IMR-90 (cell line): Measurements from ENCODE around the gene TENT4B. TPM values are rescaled to one million over a fixed set of nuclear protein-coding genes. Genes with fewer than 3 reads are reported as not detected.

Experiments used
- ATAC-seq: fragments of 200-7000 bp; cut with Tn5 transposase; 2 replicates; pipeline ENCODE4 v1.9.1; 2020; ENCODE audit warnings: low read depth, mild to moderate bottlenecking, moderate library complexity
- BruUV-seq: library from RNA; stranded (reverse); fragments of 400-500 nt; replicated peaks from 2 replicates; lab custom pipeline; 2021; lab: Mats Ljungman, UMichigan
- CTCF ChIA-PET: fragments of 300-600 bp; formaldehyde crosslinking; extraction: SDS; loops from one replicate; lab custom pipeline; 2021; ENCODE audit warnings: antibody characterized with exemption; lab: Yijun Ruan, JAX
- POLR2A ChIA-PET: fragments of 300-600 bp; sonication (Branson Sonifier 250); formaldehyde crosslinking; loops from one replicate; lab custom pipeline; 2022; ENCODE audit warnings: antibody characterized with exemption; ENCODE audit not compliant: unreplicated experiment; lab: Charles Lee
- DNase-seq: peaks from one replicate; pipeline ENCODE4 v3.0.0; 2013
- H2AFZ ChIP-seq: replicated peaks from 2 replicates; pipeline ENCODE3; 2013; ENCODE audit warnings: low read length, mild to moderate bottlenecking; ENCODE audit not compliant: poor library complexity
- H2AK5ac ChIP-seq: 2 replicates; pipeline ENCODE4 v1.6.1; 2013; ENCODE audit warnings: low read depth, low read length, inconsistent platforms
- H2AK9ac ChIP-seq: replicated peaks from 2 replicates; pipeline ENCODE3; 2013; ENCODE audit warnings: mild to moderate bottlenecking, low read depth, low read length, moderate library complexity; ENCODE audit not compliant: poor library complexity
- H2BK120ac ChIP-seq: 2 replicates; pipeline ENCODE4 v1.6.1; 2013; ENCODE audit warnings: low read depth, low read length, inconsistent platforms
- H2BK15ac ChIP-seq: 3 replicates; pipeline ENCODE4 v1.6.1; 2013; ENCODE audit warnings: low read depth, low read length, inconsistent platforms
- H2BK20ac ChIP-seq: 2 replicates; pipeline ENCODE4 v1.6.1; 2013; ENCODE audit warnings: low read depth, mild to moderate bottlenecking, inconsistent platforms, low read length, moderate library complexity
- H2BK5ac ChIP-seq: 2 replicates; pipeline ENCODE4 v1.6.1; 2013; ENCODE audit warnings: mild to moderate bottlenecking, low read depth, low read length, inconsistent platforms; ENCODE audit not compliant: poor library complexity, severe bottlenecking
- H3K14ac ChIP-seq: replicated peaks from 2 replicates; pipeline ENCODE4 v1.6.1; 2013; ENCODE audit warnings: low read depth, low read length, inconsistent platforms
- H3K18ac ChIP-seq: 2 replicates; pipeline ENCODE4 v1.6.1; 2013; ENCODE audit warnings: low read depth, low read length, control low read depth
- H3K23ac ChIP-seq: 2 replicates; pipeline ENCODE4 v1.6.1; 2013; ENCODE audit warnings: low read depth, low read length, inconsistent platforms
- H3K27ac ChIP-seq: 2 replicates; pipeline ENCODE4 v1.5.1; 2013; ENCODE audit warnings: mild to moderate bottlenecking, control low read depth, low read length; ENCODE audit not compliant: insufficient read depth
- H3K27me3 ChIP-seq: 2 replicates; pipeline ENCODE4 v1.6.1; 2013; ENCODE audit warnings: low read length; ENCODE audit not compliant: control insufficient read depth, insufficient read depth
- H3K36me3 ChIP-seq: 2 replicates; pipeline ENCODE4 v1.6.1; 2013; ENCODE audit warnings: low read length, mixed read lengths; ENCODE audit not compliant: control insufficient read depth, insufficient read depth
- H3K4ac ChIP-seq: 2 replicates; pipeline ENCODE4 v1.6.1; 2013; ENCODE audit warnings: low read depth, low read length, inconsistent platforms
- H3K4me1 ChIP-seq: 2 replicates; pipeline ENCODE4 v1.6.1; 2013; ENCODE audit warnings: low read length, mixed read lengths; ENCODE audit not compliant: control insufficient read depth, insufficient read depth
- H3K4me2 ChIP-seq: 2 replicates; pipeline ENCODE4 v1.6.1; 2013; ENCODE audit warnings: low read depth, mild to moderate bottlenecking, control low read depth, low read length, moderate library complexity
- H3K4me3 ChIP-seq: 2 replicates; pipeline ENCODE4 v1.5.1; 2013; ENCODE audit warnings: low read depth, mild to moderate bottlenecking, control low read depth, low read length, moderate library complexity; ENCODE audit not compliant: insufficient read depth
- H3K56ac ChIP-seq: 2 replicates; pipeline ENCODE4 v1.6.1; 2013; ENCODE audit warnings: low read length, inconsistent platforms; ENCODE audit not compliant: insufficient read depth; ENCODE audit errors: extremely low read depth
- H3K79me1 ChIP-seq, 2 experiments: 2 replicates each; pipeline ENCODE4 v1.6.1; 2013; ENCODE audit warnings: low read length in 2 of 2, inconsistent platforms in 1 of 2, low read depth in 1 of 2
- H3K9ac ChIP-seq: 2 replicates; pipeline ENCODE4 v1.6.1; 2013; ENCODE audit warnings: low read depth, low read length, control low read depth
- H3K9me1 ChIP-seq: 2 replicates; pipeline ENCODE4 v1.6.1; 2013; ENCODE audit warnings: low read length, inconsistent platforms; ENCODE audit not compliant: insufficient read depth
- H3K9me3 ChIP-seq: 2 replicates; pipeline ENCODE4 v1.6.1; 2013; ENCODE audit warnings: low read length; ENCODE audit not compliant: control insufficient read depth, insufficient read depth
- H4K20me1 ChIP-seq: 2 replicates; pipeline ENCODE4 v1.6.1; 2013; ENCODE audit warnings: low read length, inconsistent platforms; ENCODE audit not compliant: insufficient read depth
- H4K5ac ChIP-seq: 2 replicates; pipeline ENCODE4 v1.6.1; 2013; ENCODE audit warnings: mild to moderate bottlenecking, low read depth, low read length, control low read depth
- H4K8ac ChIP-seq, 2 experiments: 2 replicates each; pipeline ENCODE4 v1.6.1; 2013; ENCODE audit warnings: low read depth in 2 of 2, low read length in 2 of 2, control low read depth in 1 of 2, inconsistent platforms in 1 of 2
- H4K91ac ChIP-seq: 2 replicates; pipeline ENCODE4 v1.6.1; 2013; ENCODE audit warnings: low read depth, low read length, inconsistent platforms; ENCODE audit not compliant: insufficient read depth
- BHLHE40 ChIP-seq: fragments of 150-350 bp; IDR thresholded peaks from 2 replicates; pipeline ENCODE4 v1.6.1; 2016; ENCODE audit warnings: mild to moderate bottlenecking, low read depth, low read length
- CEBPB ChIP-seq: IDR thresholded peaks from 2 replicates; pipeline ENCODE4 v1.6.1; 2012; ENCODE audit warnings: low read depth, low read length, improper control_type of control experiment
- CHD1 ChIP-seq: IDR thresholded peaks from 2 replicates; pipeline ENCODE4 v1.6.1; 2012; ENCODE audit warnings: low read depth, low read length, improper control_type of control experiment
- CTCF ChIP-seq: conservative IDR thresholded peaks from 2 replicates; pipeline ENCODE4 v1.5.1; 2012; ENCODE audit warnings: mild to moderate bottlenecking, low read depth, low read length, improper control_type of control experiment
- ELK1 ChIP-seq: fragments of 150-350 bp; IDR thresholded peaks from 2 replicates; pipeline ENCODE4 v1.6.1; 2016; ENCODE audit warnings: low read depth, mild to moderate bottlenecking, low read length, moderate library complexity, borderline replicate concordance
- FOS ChIP-seq: fragments of 150-350 bp; IDR thresholded peaks from 2 replicates; pipeline ENCODE4 v1.6.1; 2016; ENCODE audit warnings: low read depth, low read length
- MAFK ChIP-seq: IDR thresholded peaks from 2 replicates; pipeline ENCODE4 v1.6.1; 2012; ENCODE audit warnings: low read depth, low read length, improper control_type of control experiment
- MAZ ChIP-seq: IDR thresholded peaks from 2 replicates; pipeline ENCODE4 v1.6.1; 2012; ENCODE audit warnings: low read depth, mild to moderate bottlenecking, low read length, improper control_type of control experiment, moderate library complexity, borderline replicate concordance
- MXI1 ChIP-seq: IDR thresholded peaks from 2 replicates; pipeline ENCODE4 v1.6.1; 2012; ENCODE audit warnings: low read depth, mild to moderate bottlenecking, low read length, moderate library complexity, borderline replicate concordance
- NFE2L2 ChIP-seq: fragments of 150-350 bp; IDR thresholded peaks from 2 replicates; pipeline ENCODE4 v1.6.1; 2016; ENCODE audit warnings: low read depth, mild to moderate bottlenecking, low read length
- POLR2A ChIP-seq: IDR thresholded peaks from 2 replicates; pipeline ENCODE4 v1.6.1; 2012; ENCODE audit warnings: mild to moderate bottlenecking, low read depth, low read length
- RAD21 ChIP-seq: IDR thresholded peaks from 2 replicates; pipeline ENCODE4 v1.6.1; 2012; ENCODE audit warnings: low read length, improper control_type of control experiment
- RCOR1 ChIP-seq: IDR thresholded peaks from 2 replicates; pipeline ENCODE4 v1.6.1; 2012; ENCODE audit warnings: mild to moderate bottlenecking, low read length, improper control_type of control experiment; ENCODE audit not compliant: insufficient replicate concordance
- RFX5 ChIP-seq: IDR thresholded peaks from 2 replicates; pipeline ENCODE4 v1.8.0; 2012; ENCODE audit warnings: low read depth, mild to moderate bottlenecking, low read length, moderate library complexity
- SMC3 ChIP-seq: fragments of 150-350 bp; IDR thresholded peaks from 2 replicates; pipeline ENCODE4 v1.6.1; 2016; ENCODE audit warnings: low read depth, mild to moderate bottlenecking, antibody characterized with exemption, low read length, moderate library complexity
- USF2 ChIP-seq: fragments of 150-350 bp; IDR thresholded peaks from 2 replicates; pipeline ENCODE4 v1.6.1; 2017; ENCODE audit warnings: mild to moderate bottlenecking, antibody characterized with exemption, low read length, low read depth
- WGBS, 2 experiments: methylation state at CpG; one replicate each; pipeline versions ENCODE4 v1.1.5 to v1.1.7; 2013; ENCODE audit warnings: missing lambda C conversion rate in 2 of 2; ENCODE audit not compliant: insufficient read length in 1 of 2; ENCODE audit errors: extremely low coverage in 2 of 2; 5-methylcytosine and 5-hydroxymethylcytosine counted together
- dilution Hi-C: fragments of 300-500 bp; cut with HindIII; formaldehyde crosslinking; loops from one replicate; pipeline ENCODE4 v1.14.3; 2018; ENCODE audit warnings: low sequenced_read_pairs; ENCODE audit not compliant: unreplicated experiment
- in situ Hi-C: fragments of 300-500 bp; cut with MboI; formaldehyde crosslinking; loops from 3 replicates; pipeline ENCODE4 v1.14.3; 2019; ENCODE audit warnings: low sequenced_read_pairs, inconsistent platforms, mixed read lengths
- intact Hi-C: fragments of 100-400 bp; cut with micrococcal nuclease; formaldehyde crosslinking; loops from 2 replicates; pipeline ENCODE4 v1.10.0; 2022
- polyA plus RNA-seq, 3 experiments: library from polyadenylated mRNA; depleted of rRNA; stranded (reverse); fragments of >200 nt; gene quantifications; 2 replicates each; pipeline ENCODE4 v1.2.3, GENCODE V29; 2012; ENCODE audit warnings: low replicate concordance in 1 of 3
- total RNA-seq: library from RNA; depleted of rRNA; stranded (reverse); fragments of >200 nt; gene quantifications from 2 replicates; pipeline ENCODE4 v1.2.3, GENCODE V29; 2012

The TENT4B gene
- total and polyA plus RNA-seq, 2 of the 4 experiments (the other 2 are of a cell fraction), result 4.1 to 7.0 TPM

GRCh38 chr16:50273888-50274325, 120.8 kb downstream of the TENT4B start:
- H3K9ac ChIP-seq, result no peak overlapping the region
- H3K23ac ChIP-seq, result no peak overlapping the region
- H4K5ac ChIP-seq, result no peak overlapping the region
- intact Hi-C loops (no loop called here), dilution Hi-C loops (no loop called here), in situ Hi-C loops (no loop called here)
- no peak overlapping the region for H2BK5ac ChIP-seq
- ATAC-seq (no peak), DNase-seq (no peak)
- no peak overlapping the region for H2AFZ ChIP-seq
- ChIA-PET POLR2A (no interaction called here), CTCF (no interaction called here)
- peaks cover 7% of the 10 kb centered on the region; the same call in 1 of the 2 replicates for H4K20me1 ChIP-seq
- no peak overlapping the region for H2AK5ac ChIP-seq
- H4K8ac ChIP-seq, result no peak overlapping the region
- H3K27me3 ChIP-seq, result no peaks in the 10 kb centered on the region
- no peak overlapping the region for H3K4ac ChIP-seq
- no peak overlapping the region for H3K4me3 ChIP-seq
- 78% methylated on average over 6 of the region's 13 CpGs; no CpG with 5 or more reads in 1 of the 2 experiments for WGBS, 2 experiments
- H3K9me1 ChIP-seq, result no peaks in the 10 kb centered on the region
- H3K79me1 ChIP-seq, result peaks cover 8 to 35% of the 10 kb centered on the region in 2 experiments
- no peak overlapping the region for H3K18ac ChIP-seq
- peaks cover 2% of the 10 kb centered on the region; the same call in 1 of the 2 replicates for H3K36me3 ChIP-seq
- H3K4me1 ChIP-seq, result no peaks in the 10 kb centered on the region
- H3K14ac ChIP-seq, result no peak overlapping the region
- no peak overlapping the region for H3K27ac ChIP-seq
- no peak overlapping the region for H2AK9ac ChIP-seq
- BruUV-seq, result no TSS peak
- H3K4me2 ChIP-seq, result no peak overlapping the region
- TF ChIP-seq MAFK, result no peak
- TF ChIP-seq CHD1, result no peak
- no peak for TF ChIP-seq RCOR1
- TF ChIP-seq MAZ, result no peak
- no peak for TF ChIP-seq CTCF
- no peak for TF ChIP-seq BHLHE40
- no peak for TF ChIP-seq FOS
- no peak for TF ChIP-seq RFX5
- no peak for TF ChIP-seq NFE2L2
- TF ChIP-seq USF2, result no peak
- no peak for TF ChIP-seq POLR2A
- no peak for TF ChIP-seq SMC3
- no peak for TF ChIP-seq RAD21
- no peak for TF ChIP-seq MXI1
- no peak for TF ChIP-seq CEBPB
- TF ChIP-seq ELK1, result no peak
- no peak overlapping the region for H2BK20ac ChIP-seq
- H3K56ac ChIP-seq, result no peak overlapping the region; the same call in 1 of the 2 replicates
- no peak overlapping the region for H2BK120ac ChIP-seq
- H4K91ac ChIP-seq, result no peak overlapping the region
- no peaks in the 10 kb centered on the region for H3K9me3 ChIP-seq
- H2BK15ac ChIP-seq, result no peak overlapping the region
